ENCODE results near the gene KAZN.

The KAZN gene

GRCh38 chr1:15055736-15056415, 457.4 kb downstream of the KAZN start:
- no peak for DNase-seq

GRCh38 chr1:15056515-15057285, 458.2 kb downstream of the KAZN start:
- DNase-seq, result no peak

GRCh38 chr1:15057834-15058233, 459.3 kb downstream of the KAZN start:
- no peak for DNase-seq

- DNase-seq, result no peak
Observed at GRCh38 chr1:15058261-15058660, 459.8 kb downstream of the KAZN start.

GRCh38 chr1:15060104-15060503, 461.6 kb downstream of the KAZN start:
- no peak for DNase-seq

GRCh38 chr1:15062479-15063099, 464.1 kb downstream of the KAZN start:
- no peak for DNase-seq

- no peak for DNase-seq
Observed at GRCh38 chr1:15063346-15063745, 464.9 kb downstream of the KAZN start.

- DNase-seq, result no peak
Observed at GRCh38 chr1:15063783-15064182, 465.3 kb downstream of the KAZN start.

GRCh38 chr1:15064217-15064929, 465.9 kb downstream of the KAZN start:
- no peak for DNase-seq

- DNase-seq, result no peak
Observed at GRCh38 chr1:15065291-15065690, 466.8 kb downstream of the KAZN start.

GRCh38 chr1:15065736-15066135, 467.3 kb downstream of the KAZN start:
- DNase-seq, result no peak

GRCh38 chr1:15066191-15066590, 467.7 kb downstream of the KAZN start:
- DNase-seq, result no peak

GRCh38 chr1:15067148-15067547, 468.7 kb downstream of the KAZN start:
- DNase-seq, result no peak

GRCh38 chr1:15068152-15068551, 469.7 kb downstream of the KAZN start:
- no peak for DNase-seq

- DNase-seq, result no peak
Observed at GRCh38 chr1:15068997-15069396, 470.5 kb downstream of the KAZN start.

GRCh38 chr1:15070145-15070748, 471.8 kb downstream of the KAZN start:
- DNase-seq, result no peak

- DNase-seq, result no peak
Observed at GRCh38 chr1:15071936-15072335, 473.5 kb downstream of the KAZN start.

- no peak for DNase-seq
Observed at GRCh38 chr1:15073799-15074308, 475.4 kb downstream of the KAZN start.

GRCh38 chr1:15075175-15075574, 476.7 kb downstream of the KAZN start:
- no peak for DNase-seq

GRCh38 chr1:15075817-15076216, 477.3 kb downstream of the KAZN start:
- DNase-seq, result no peak

GRCh38 chr1:15076807-15077206, 478.3 kb downstream of the KAZN start:
- no peak for DNase-seq

GRCh38 chr1:15077384-15077783, 478.9 kb downstream of the KAZN start:
- no peak for DNase-seq
